Thoracic aorta (tissue), 2 donors: ENCODE data around the gene SIRT4. TPM values are rescaled to one million over a fixed set of nuclear protein-coding genes. Genes with fewer than 3 reads are reported as not detected.

Experiments used
- ATAC-seq: fragments of 150-250 bp; one replicate; pipeline ENCODE4 v1.8.0; 2017; ENCODE audit warnings: low read depth; ENCODE audit not compliant: insufficient number of reproducible peaks, low FRiP score
- DNase-seq: peaks from one replicate; pipeline ENCODE4 v3.0.0-alpha.2; 2020; ENCODE audit warnings: low spot score
- H3K27ac ChIP-seq, 2 donors: fragments of 200-600 bp; sonication (generic); 1 replicate in 1 of 2; 2 replicates in 1 of 2; pipeline ENCODE4 v1.5.1; 2016; ENCODE audit warnings: mild to moderate bottlenecking in 2 of 2, moderate library complexity in 2 of 2
- H3K27me3 ChIP-seq: fragments of 200-600 bp; sonication (generic); replicated peaks from 2 replicates; pipeline ENCODE4 v1.6.0; 2016; ENCODE audit warnings: mild to moderate bottlenecking; ENCODE audit not compliant: insufficient read depth
- H3K36me3 ChIP-seq: fragments of 200-600 bp; sonication (generic); one replicate; pipeline ENCODE4 v1.5.1; 2016
- H3K4me1 ChIP-seq, 2 donors: fragments of 200-600 bp; sonication (generic); 1 replicate in 1 of 2; 2 replicates in 1 of 2; pipeline versions ENCODE4 v1.5.1 to v1.6.0; 2016; ENCODE audit warnings: low read depth in 2 of 2, mild to moderate bottlenecking in 1 of 2; ENCODE audit not compliant: control insufficient read depth in 1 of 2
- H3K4me3 ChIP-seq: fragments of 200-600 bp; sonication (generic); 2 replicates; pipeline ENCODE4 v1.5.1; 2016; ENCODE audit warnings: mild to moderate bottlenecking
- H3K9me3 ChIP-seq: fragments of 200-600 bp; sonication (generic); 2 replicates; pipeline ENCODE4 v1.5.1; 2016
- CTCF ChIP-seq: fragments of 200-600 bp; sonication (generic); IDR thresholded peaks from one replicate; pipeline ENCODE4 v1.5.1; 2019; ENCODE audit warnings: antibody characterized with exemption
- total RNA-seq, 2 donors: library from RNA; depleted of rRNA; stranded (reverse); fragments of >200 nt; gene quantifications; one replicate each; pipeline versions ENCODE4 v1.1.0 to v1.2.3, GENCODE V29; 2016

Gene SIRT4
- total RNA-seq, 2 donors from 2014 or later, result 0.56 to 8.8 TPM

GRCh38 chr12:120353556-120354317 lies 51.6 kb downstream of the SIRT4 start:
- DNase-seq, result no peak
- no peak for TF ChIP-seq CTCF

GRCh38 chr12:120356567-120357030 lies 54.5 kb downstream of the SIRT4 start:
- DNase-seq (no peak), ATAC-seq (peak; percentile 66)
- Histone ChIP-seq H3K27ac (no peak overlapping the region), H3K36me3 (no peaks in the 10 kb centered on the region), H3K27me3 (peaks cover 4% of the 10 kb centered on the region), H3K9me3 (no peaks in the 10 kb centered on the region), H3K4me1 (peaks cover 0 to 1% of the 10 kb centered on the region in 2 donors), H3K4me3 (no peak overlapping the region)
- TF ChIP-seq CTCF, result peak; percentile 81

More at GRCh38 chr12:120353556-120354317, 51.6 kb downstream of the SIRT4 start:
- H3K36me3 ChIP-seq, result no peaks in the 10 kb centered on the region
- ATAC-seq, result no peak
- H3K4me1 ChIP-seq, result peaks cover 7 to 13% of the 10 kb centered on the region in 2 donors
- H3K27ac ChIP-seq, result no peak overlapping the region
- H3K27me3 ChIP-seq, result no peaks in the 10 kb centered on the region
- H3K4me3 ChIP-seq, result no peak overlapping the region
- no peaks in the 10 kb centered on the region for H3K9me3 ChIP-seq

DNA sequence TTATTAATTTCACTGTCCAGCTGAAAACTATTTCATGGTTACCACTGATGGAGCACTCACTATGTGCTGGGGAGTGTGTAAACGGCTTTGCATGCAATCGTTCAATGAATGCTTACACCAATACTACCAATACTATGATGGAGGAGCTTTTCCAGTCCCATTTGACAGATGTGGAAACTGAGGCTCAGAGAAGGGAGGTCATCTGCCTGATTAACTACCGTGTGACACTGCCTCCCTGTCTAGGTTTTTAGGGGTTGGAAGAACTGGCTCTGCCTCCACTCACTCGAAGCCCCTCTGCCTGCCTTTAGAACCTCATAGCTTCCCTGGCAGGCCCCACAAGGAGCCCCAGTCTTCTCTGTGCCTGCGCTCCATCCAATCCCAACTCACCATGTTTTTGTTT lies 55.0 kb downstream of the SIRT4 start:
- Histone ChIP-seq H3K27ac (no peak overlapping the region), H3K36me3 (no peaks in the 10 kb centered on the region), H3K4me1 (peaks cover 0 to 5% of the 10 kb centered on the region in 2 donors), H3K9me3 (no peaks in the 10 kb centered on the region), H3K4me3 (no peak overlapping the region), H3K27me3 (peaks cover 4% of the 10 kb centered on the region)
- ATAC-seq (no peak), DNase-seq (no peak)
- TF ChIP-seq CTCF, result no peak

DNA sequence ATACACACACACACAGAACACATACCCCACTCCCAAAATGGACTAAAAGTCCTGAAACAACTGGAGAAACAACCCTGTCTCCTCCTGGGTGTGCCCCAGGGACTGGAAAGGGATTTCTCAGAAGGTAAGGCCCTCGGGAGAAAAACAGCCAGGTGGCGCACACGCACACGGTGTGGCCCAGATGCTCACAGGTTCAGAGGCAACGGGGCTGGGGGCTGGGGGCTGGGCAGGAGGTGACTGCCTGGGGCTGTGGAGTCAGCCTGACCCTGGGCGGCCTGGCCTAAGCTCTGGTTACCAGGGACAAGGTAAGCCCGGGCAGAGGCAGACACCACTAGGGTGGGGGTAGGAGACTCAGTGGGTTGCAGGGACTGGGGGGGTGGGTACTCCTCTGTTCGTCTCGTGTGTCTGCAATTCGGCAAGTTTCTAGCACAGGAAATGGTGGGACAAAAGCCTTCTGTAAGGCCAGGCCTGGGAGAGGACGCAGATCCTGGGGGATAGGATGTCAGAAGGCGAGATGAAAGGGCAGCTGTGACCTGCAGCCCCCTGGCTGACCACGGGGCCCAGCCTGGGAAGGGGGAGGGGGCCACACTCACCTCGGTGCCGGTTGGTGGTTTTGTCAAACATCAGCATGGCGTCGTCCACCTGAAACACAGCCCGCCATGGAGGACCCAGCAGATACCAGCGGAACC lies 56.4 kb downstream of the SIRT4 start:
- H3K9me3 ChIP-seq, result no peaks in the 10 kb centered on the region
- peaks cover 4% of the 10 kb centered on the region for H3K27me3 ChIP-seq
- no peak for TF ChIP-seq CTCF
- no peaks in the 10 kb centered on the region for H3K36me3 ChIP-seq
- DNase-seq (no peak), ATAC-seq (no peak)
- no peak overlapping the region for H3K4me3 ChIP-seq
- H3K27ac ChIP-seq, result no peak overlapping the region
- H3K4me1 ChIP-seq, result peaks cover 0 to 5% of the 10 kb centered on the region in 2 donors

GRCh38 chr12:120359128-120359527 lies 57.0 kb downstream of the SIRT4 start:
- TF ChIP-seq CTCF, result no peak
- no peak for ATAC-seq
- DNase-seq, result no peak
- no peak overlapping the region for H3K4me3 ChIP-seq
- H3K4me1 ChIP-seq, result peaks cover 0 to 5% of the 10 kb centered on the region in 2 donors
- H3K9me3 ChIP-seq, result no peaks in the 10 kb centered on the region
- H3K27ac ChIP-seq, result no peak overlapping the region
- no peaks in the 10 kb centered on the region for H3K36me3 ChIP-seq
- peaks cover 4% of the 10 kb centered on the region for H3K27me3 ChIP-seq
